Neural progenitor cell (in vitro differentiated cells): ENCODE data around the gene KCNIP1. TPM values are rescaled to one million over a fixed set of nuclear protein-coding genes. Genes with fewer than 3 reads are reported as not detected.

Source experiments
- DNase-seq: peaks from one replicate; pipeline ENCODE4 v3.0.0-alpha.2; 2016; ENCODE audit warnings: low spot score
- H2AFZ ChIP-seq: fragments of 200-600 bp; sonication (generic); replicated peaks from 2 replicates; pipeline ENCODE4 v1.6.1; 2016; ENCODE audit warnings: antibody characterized with exemption
- H3F3A ChIP-seq: fragments of 200-600 bp; sonication (generic); 2 replicates; pipeline ENCODE4 v1.6.1; 2016; ENCODE audit warnings: antibody characterized with exemption, low read depth
- H3K27ac ChIP-seq: fragments of 200-600 bp; sonication (generic); 2 replicates; pipeline ENCODE4 v1.5.1; 2016; ENCODE audit warnings: mild to moderate bottlenecking
- H3K27me3 ChIP-seq: fragments of 200-600 bp; sonication (generic); 2 replicates; pipeline ENCODE4 v1.6.1; 2016; ENCODE audit warnings: mild to moderate bottlenecking, moderate library complexity
- H3K36me3 ChIP-seq: fragments of 200-600 bp; sonication (generic); 2 replicates; pipeline ENCODE4 v1.5.1; 2016
- H3K4me1 ChIP-seq: fragments of 200-600 bp; sonication (generic); 2 replicates; pipeline ENCODE4 v1.6.1; 2016; ENCODE audit warnings: mixed run types
- H3K4me2 ChIP-seq: fragments of 200-600 bp; sonication (generic); 2 replicates; pipeline ENCODE4 v1.6.1; 2016
- H3K4me3 ChIP-seq: fragments of 200-600 bp; sonication (generic); 2 replicates; pipeline ENCODE4 v1.5.1; 2016
- H3K79me2 ChIP-seq: fragments of 200-600 bp; sonication (generic); 2 replicates; pipeline ENCODE4 v1.6.1; 2016; ENCODE audit warnings: low read depth
- H3K9ac ChIP-seq: fragments of 200-600 bp; sonication (generic); 2 replicates; pipeline ENCODE4 v1.6.1; 2016
- H3K9me3 ChIP-seq: fragments of 200-600 bp; sonication (generic); 2 replicates; pipeline ENCODE4 v1.5.1; 2016; ENCODE audit warnings: low read depth
- H4K20me1 ChIP-seq: fragments of 200-600 bp; sonication (generic); 2 replicates; pipeline ENCODE4 v1.6.1; 2016; ENCODE audit warnings: low read depth
- H3K27ac Mint-ChIP-seq: 3 replicates; pipeline ENCODE4 v1.8.0; 2021; ENCODE audit warnings: mixed read lengths
- H3K27me3 Mint-ChIP-seq: 2 replicates; pipeline ENCODE4 v1.8.0; 2022; ENCODE audit warnings: low read depth, mild to moderate bottlenecking, inconsistent platforms, moderate library complexity, mixed read lengths; ENCODE audit not compliant: insufficient read depth
- H3K36me3 Mint-ChIP-seq: 3 replicates; pipeline ENCODE4 v1.8.0; 2021; ENCODE audit warnings: mixed read lengths
- H3K4me1 Mint-ChIP-seq: 3 replicates; pipeline ENCODE4 v1.8.0; 2021; ENCODE audit warnings: mixed read lengths
- H3K4me3 Mint-ChIP-seq: 3 replicates; pipeline ENCODE4 v1.8.0; 2021; ENCODE audit warnings: mild to moderate bottlenecking, moderate library complexity, mixed read lengths
- H3K9me3 Mint-ChIP-seq: 3 replicates; pipeline ENCODE4 v1.8.0; 2020; ENCODE audit warnings: mixed read lengths
- EZH2 ChIP-seq: fragments of 200-600 bp; sonication (generic); IDR thresholded peaks from 2 replicates; pipeline ENCODE4 v1.6.1; 2017; ENCODE audit warnings: antibody characterized with exemption, mild to moderate bottlenecking, moderate library complexity
- EZH2phosphoT487 ChIP-seq: fragments of 200-600 bp; sonication (generic); IDR thresholded peaks from 2 replicates; pipeline ENCODE4 v1.6.1; 2017; ENCODE audit warnings: antibody characterized with exemption
- total RNA-seq: library from RNA; depleted of rRNA; stranded (reverse); fragments of >200 nt; gene quantifications from 2 replicates; pipeline ENCODE4 v1.2.3, GENCODE V29; 2015; ENCODE audit warnings: low replicate concordance
- TF ChIP-seq, protein P1 (sequence below): fragments of 200-600 bp; sonication (generic); IDR thresholded peaks from 2 replicates; pipeline ENCODE4 v1.5.1; 2017; ENCODE audit warnings: antibody characterized with exemption, mild to moderate bottlenecking

The KCNIP1 gene
- total RNA-seq, 1 donor from 2014 or later, result 2.8 TPM

DNA sequence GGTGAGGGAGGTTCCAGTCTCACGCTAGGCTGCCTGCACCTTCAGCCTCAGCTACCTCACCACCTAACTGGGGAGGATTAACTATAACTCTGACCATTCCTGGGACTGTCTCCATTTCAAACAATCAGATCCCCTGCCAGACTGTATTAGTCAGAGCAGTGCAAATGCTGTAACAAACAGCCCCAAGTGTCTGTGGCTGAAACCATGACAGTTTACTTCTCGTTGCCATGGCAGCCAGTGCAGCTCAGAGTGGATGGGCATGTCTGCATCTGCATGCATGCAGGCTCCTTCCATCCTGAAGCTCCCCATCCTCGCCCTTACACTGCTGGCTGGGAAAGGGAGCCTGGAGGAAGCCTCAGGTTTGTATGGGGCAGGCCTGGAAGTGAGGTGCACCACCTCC, 86.7 kb downstream of the KCNIP1 start:
- H3K27ac ChIP-seq, result no peak overlapping the region
- Mint-ChIP-seq H3K4me3 (no peak overlapping the region), H3K27ac (no peak overlapping the region), H3K36me3 (no peaks in the 10 kb centered on the region), H3K4me1 (peaks cover 3% of the 10 kb centered on the region), H3K9me3 (peaks cover 2% of the 10 kb centered on the region), H3K27me3 (peaks cover 5% of the 10 kb centered on the region)
- H4K20me1 ChIP-seq, result no peaks in the 10 kb centered on the region
- H3K4me2 ChIP-seq, result no peak overlapping the region
- H3K9ac ChIP-seq, result no peak overlapping the region
- DNase-seq, result no peak
- H3F3A ChIP-seq, result no peaks in the 10 kb centered on the region
- H3K79me2 ChIP-seq, result no peaks in the 10 kb centered on the region
- H3K4me3 ChIP-seq, result no peak overlapping the region
- H2AFZ ChIP-seq, result no peak overlapping the region
- no peaks in the 10 kb centered on the region for H3K4me1 ChIP-seq
- no peaks in the 10 kb centered on the region for H3K36me3 ChIP-seq
- no peaks in the 10 kb centered on the region for H3K9me3 ChIP-seq
- no peaks in the 10 kb centered on the region for H3K27me3 ChIP-seq
- TF ChIP-seq EZH2, result no peak

DNA sequence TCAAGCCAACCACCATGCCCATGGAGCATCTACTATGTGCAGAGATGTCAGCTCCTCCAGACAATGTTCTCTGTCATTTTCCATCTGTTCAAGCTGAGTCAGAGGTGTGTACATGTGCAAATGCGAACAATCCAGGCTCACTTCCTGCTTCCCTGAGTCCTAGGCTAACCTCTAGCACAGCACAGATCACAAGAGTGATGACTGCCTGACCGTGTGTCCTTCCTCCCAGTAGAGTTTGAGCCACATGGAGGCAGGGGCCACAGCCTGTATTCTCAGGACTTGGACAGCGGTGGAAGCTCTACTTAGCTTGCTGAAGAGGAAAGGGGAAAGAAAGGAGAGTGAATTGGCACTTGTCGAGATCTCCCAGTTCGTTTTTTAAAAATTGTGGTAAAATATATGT, 87.2 kb downstream of the KCNIP1 start:
- Histone ChIP-seq H4K20me1 (no peaks in the 10 kb centered on the region), H3K27ac (no peak overlapping the region), H3K9ac (no peak overlapping the region), H3K79me2 (no peaks in the 10 kb centered on the region), H3K36me3 (no peaks in the 10 kb centered on the region), H3K9me3 (no peaks in the 10 kb centered on the region), H3K4me1 (no peaks in the 10 kb centered on the region), H3F3A (no peaks in the 10 kb centered on the region), H3K4me2 (no peak overlapping the region), H2AFZ (no peak overlapping the region), H3K27me3 (no peaks in the 10 kb centered on the region), H3K4me3 (no peak overlapping the region)
- peaks cover 5% of the 10 kb centered on the region for H3K27me3 Mint-ChIP-seq
- no peak for TF ChIP-seq EZH2
- TF ChIP-seq, protein P1, sequence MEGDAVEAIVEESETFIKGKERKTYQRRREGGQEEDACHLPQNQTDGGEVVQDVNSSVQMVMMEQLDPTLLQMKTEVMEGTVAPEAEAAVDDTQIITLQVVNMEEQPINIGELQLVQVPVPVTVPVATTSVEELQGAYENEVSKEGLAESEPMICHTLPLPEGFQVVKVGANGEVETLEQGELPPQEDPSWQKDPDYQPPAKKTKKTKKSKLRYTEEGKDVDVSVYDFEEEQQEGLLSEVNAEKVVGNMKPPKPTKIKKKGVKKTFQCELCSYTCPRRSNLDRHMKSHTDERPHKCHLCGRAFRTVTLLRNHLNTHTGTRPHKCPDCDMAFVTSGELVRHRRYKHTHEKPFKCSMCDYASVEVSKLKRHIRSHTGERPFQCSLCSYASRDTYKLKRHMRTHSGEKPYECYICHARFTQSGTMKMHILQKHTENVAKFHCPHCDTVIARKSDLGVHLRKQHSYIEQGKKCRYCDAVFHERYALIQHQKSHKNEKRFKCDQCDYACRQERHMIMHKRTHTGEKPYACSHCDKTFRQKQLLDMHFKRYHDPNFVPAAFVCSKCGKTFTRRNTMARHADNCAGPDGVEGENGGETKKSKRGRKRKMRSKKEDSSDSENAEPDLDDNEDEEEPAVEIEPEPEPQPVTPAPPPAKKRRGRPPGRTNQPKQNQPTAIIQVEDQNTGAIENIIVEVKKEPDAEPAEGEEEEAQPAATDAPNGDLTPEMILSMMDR, result no peak
- TF ChIP-seq EZH2phosphoT487, result no peak
- DNase-seq, result no peak
- no peaks in the 10 kb centered on the region for H3K36me3 Mint-ChIP-seq
- no peak overlapping the region for H3K4me3 Mint-ChIP-seq
- H3K9me3 Mint-ChIP-seq, result peaks cover 2% of the 10 kb centered on the region
- H3K4me1 Mint-ChIP-seq, result peaks cover 3% of the 10 kb centered on the region
- no peak overlapping the region for H3K27ac Mint-ChIP-seq

DNA sequence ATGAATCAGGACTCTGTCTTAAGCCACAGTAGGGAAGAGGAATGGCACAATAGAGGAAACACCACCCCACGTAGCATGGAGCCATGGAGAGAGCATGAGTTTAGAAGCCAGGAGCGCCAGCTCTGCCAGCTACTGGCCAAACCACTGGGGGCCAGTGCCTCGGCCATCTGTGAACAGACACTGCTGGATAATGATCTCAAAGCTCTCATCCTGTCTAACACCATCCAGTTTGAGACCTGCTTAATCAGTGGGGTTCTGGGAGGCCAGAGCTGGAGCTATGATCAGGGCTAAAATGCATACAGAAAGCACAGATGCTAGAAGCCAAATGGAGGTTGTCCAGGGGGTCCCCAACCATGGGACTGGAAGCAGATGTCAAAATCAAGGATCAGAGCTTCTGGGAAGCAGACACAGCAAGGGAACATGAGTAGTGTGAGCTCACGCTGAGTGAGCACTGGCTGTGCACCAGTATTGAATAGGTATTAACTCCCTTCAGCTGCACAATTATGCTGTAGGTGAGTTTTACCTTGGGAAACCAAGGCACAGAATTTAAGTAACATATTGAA, 92.7 kb downstream of the KCNIP1 start:
- H3K36me3 ChIP-seq, result no peaks in the 10 kb centered on the region
- H3K4me3 ChIP-seq, result no peak overlapping the region
- Mint-ChIP-seq H3K36me3 (no peaks in the 10 kb centered on the region), H3K9me3 (no peaks in the 10 kb centered on the region), H3K27ac (no peak overlapping the region), H3K27me3 (peaks cover 14% of the 10 kb centered on the region), H3K4me1 (peaks cover 39% of the 10 kb centered on the region), H3K4me3 (no peak overlapping the region)
- H3K4me1 ChIP-seq, result peaks cover 8% of the 10 kb centered on the region
- no peaks in the 10 kb centered on the region for H3F3A ChIP-seq
- H3K79me2 ChIP-seq, result no peaks in the 10 kb centered on the region
- no peak overlapping the region for H3K4me2 ChIP-seq
- no peaks in the 10 kb centered on the region for H3K27me3 ChIP-seq
- H3K9me3 ChIP-seq, result no peaks in the 10 kb centered on the region
- DNase-seq, result no peak
- no peak overlapping the region for H3K27ac ChIP-seq
- no peaks in the 10 kb centered on the region for H4K20me1 ChIP-seq
- H2AFZ ChIP-seq, result no peak overlapping the region
- TF ChIP-seq EZH2, result no peak
- TF ChIP-seq EZH2phosphoT487, result no peak
- TF ChIP-seq, protein P1, result no peak
- H3K9ac ChIP-seq, result no peak overlapping the region

- DNase-seq, result no peak
- H3K4me2 ChIP-seq, result no peak overlapping the region
- Mint-ChIP-seq H3K27me3 (peaks cover 14% of the 10 kb centered on the region), H3K36me3 (no peaks in the 10 kb centered on the region), H3K9me3 (no peaks in the 10 kb centered on the region), H3K27ac (peak overlapping the region; percentile 58), H3K4me3 (peak overlapping the region; percentile 48), H3K4me1 (peaks cover 42% of the 10 kb centered on the region)
- H3K27ac ChIP-seq, result no peak overlapping the region
- H2AFZ ChIP-seq, result no peak overlapping the region
- no peaks in the 10 kb centered on the region for H3K79me2 ChIP-seq
- no peaks in the 10 kb centered on the region for H4K20me1 ChIP-seq
- no peak overlapping the region for H3K4me3 ChIP-seq
- H3F3A ChIP-seq, result no peaks in the 10 kb centered on the region
- no peaks in the 10 kb centered on the region for H3K36me3 ChIP-seq
- H3K4me1 ChIP-seq, result peaks cover 8% of the 10 kb centered on the region
- H3K27me3 ChIP-seq, result no peaks in the 10 kb centered on the region
- H3K9ac ChIP-seq, result no peak overlapping the region
- H3K9me3 ChIP-seq, result no peaks in the 10 kb centered on the region
- TF ChIP-seq, protein P1, result no peak
- TF ChIP-seq EZH2, result no peak
- no peak for TF ChIP-seq EZH2phosphoT487
Measured at GRCh38 chr5:170597109-170597751, 93.4 kb downstream of the KCNIP1 start.
